NCI-H1092 (cell line): ENCODE data around the gene WWOX.

Source experiments
- DNase-seq: peaks from one replicate; lab custom pipeline; 2025; lab: John Stamatoyannopoulos, UW

The WWOX gene

DNA sequence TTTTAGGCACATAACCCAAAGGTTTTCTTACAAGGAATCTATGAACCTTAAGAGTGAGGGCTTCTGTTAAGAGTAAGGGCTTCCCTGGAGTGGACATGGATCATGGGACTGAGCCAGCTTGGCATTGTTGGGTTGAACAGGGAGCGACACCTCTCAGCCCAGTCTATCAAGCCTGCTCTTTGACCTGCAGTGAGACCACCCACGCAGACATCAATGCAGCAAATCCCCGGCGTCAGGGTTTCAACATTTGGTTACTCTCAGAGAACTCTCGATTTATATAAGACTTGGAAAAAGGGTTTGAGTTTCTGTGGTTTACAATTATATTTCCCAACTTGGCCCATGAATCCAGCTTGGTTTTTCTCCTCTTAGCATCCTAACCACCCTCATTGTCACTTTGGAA lies 299.9 kb downstream of the WWOX start:
- DNase-seq: no peak

DNA sequence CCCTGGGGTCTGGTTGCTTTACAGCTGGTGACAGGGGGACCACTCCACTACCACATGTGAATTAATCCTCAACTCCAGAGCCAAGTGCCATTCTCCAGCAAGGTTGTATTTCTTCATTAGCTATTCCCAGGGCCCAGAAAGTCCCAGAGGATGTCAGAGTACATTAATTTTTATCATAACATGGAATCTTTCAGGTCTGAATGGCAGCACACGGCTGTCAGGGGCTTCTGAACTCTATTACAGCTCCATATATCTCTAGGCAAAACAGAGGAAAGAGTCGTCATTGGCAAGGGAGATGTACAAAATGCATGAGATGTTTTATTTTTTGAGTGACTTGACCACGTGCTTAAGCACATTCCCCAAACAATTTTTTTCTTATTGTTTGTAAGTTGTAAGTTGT lies 303.4 kb downstream of the WWOX start:
- no peak for DNase-seq

DNA sequence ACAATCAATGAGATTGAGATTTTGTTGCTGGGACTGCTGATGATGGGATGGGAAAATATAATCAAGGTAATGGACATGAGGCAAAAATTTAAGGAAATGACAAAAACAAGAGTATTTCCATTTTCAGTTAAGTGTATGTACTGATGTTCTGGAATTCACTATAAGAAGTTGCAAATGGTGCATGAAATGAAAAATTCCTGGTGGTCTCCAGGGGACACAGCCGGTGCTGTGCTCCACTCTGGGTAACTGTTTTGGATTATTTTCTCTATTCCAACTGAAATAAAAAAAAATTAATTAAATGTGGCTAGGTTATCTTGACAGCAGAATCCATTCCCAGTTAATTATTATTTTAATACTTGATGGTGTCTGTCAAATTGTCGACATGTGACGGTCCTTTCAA lies 305.6 kb downstream of the WWOX start:
- no peak for DNase-seq

DNA sequence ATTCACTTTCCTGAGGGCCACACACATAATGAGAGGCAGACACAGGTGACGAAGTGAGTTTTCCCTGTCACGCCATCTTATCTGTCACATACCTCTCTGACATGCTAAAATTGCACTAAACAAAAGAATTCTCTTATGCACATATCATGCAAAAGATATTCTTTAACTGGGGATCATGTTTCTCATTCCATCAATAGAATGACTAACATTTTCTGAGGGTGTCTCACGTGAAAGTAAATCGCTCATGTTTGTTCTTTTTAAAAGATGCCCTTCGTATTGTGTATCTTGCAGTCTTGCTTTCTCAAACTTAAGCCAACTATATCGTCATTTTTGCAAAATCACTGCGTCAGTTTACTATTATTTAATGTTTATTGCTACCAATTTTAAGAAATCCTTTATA lies 306.4 kb downstream of the WWOX start:
- DNase-seq: no peak

DNA sequence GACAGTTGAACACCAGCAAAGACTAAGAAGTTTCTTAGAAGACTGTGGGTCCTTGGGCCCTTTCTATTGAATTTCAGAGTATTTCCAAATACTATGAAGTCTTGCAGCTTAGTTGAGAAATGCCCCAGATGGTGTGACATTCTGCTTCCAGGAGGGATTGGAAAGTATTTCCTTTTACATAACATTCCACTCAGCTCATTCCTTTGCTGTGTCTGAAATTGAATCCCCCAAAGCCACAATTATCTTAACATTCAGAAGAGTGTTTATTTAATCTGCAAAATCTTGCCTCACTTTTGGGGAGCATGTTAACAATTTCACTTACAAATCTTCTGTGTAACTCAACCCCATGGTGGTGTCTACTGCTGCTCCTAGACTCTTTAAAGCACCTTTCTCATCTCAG lies 307.7 kb downstream of the WWOX start:
- DNase-seq: no peak

DNA sequence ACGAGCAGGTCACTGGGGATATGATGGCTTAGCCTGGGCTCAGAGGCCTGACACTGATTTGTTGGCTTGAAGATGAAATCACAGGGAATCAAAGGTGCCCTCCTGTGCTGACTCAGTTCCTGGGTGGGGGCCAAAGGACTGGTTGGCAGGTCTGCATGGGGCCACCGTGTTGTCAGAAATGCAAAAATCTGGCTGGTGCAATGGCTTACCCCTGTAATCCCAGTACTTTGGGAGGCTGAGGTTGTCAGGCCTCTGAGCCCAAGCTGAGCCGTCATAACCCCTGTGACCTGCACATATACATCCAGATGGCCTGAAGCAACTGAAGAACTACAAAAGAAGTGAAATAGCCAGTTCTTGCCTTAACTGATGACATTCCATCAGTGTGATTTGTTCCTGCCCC lies 314.2 kb downstream of the WWOX start:
- DNase-seq: no peak

DNA sequence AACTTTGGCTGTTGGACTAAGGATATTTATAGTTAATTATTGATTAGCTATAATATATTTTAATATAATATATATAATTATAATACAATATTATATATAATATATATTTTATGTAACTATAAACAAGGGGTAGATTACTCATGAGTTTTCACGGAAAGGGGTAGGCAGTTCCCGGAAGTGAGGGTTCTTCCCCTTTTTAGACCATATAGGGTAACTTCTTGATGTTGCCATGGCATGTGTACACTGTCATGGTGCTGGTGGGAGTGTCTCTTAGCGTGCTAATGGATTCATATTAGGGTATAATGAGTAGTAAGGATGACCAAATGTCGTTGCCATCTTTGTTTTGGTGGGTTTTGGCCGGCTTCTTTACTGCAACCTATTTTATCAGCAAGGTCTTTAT lies 315.6 kb downstream of the WWOX start:
- no peak for DNase-seq

DNA sequence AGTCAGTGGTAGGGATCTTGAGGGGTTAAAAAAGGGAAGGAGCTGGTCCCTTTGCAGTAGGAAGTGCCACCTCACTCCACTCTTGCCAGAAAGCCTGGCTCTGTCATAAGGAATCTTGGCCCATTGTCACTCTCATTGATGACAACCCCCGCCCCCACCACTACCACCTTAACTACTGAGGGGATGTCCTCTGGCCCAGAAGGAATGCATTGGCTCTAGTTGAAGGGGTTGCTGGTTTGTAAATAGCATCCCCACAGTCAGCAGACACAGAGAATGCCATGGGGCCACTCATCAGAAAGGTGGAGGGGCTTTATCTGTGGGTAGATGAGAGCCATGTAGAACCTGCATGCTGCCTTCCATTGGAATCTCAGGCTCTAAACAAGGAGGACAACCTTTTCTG lies 316.2 kb downstream of the WWOX start:
- no peak for DNase-seq

DNA sequence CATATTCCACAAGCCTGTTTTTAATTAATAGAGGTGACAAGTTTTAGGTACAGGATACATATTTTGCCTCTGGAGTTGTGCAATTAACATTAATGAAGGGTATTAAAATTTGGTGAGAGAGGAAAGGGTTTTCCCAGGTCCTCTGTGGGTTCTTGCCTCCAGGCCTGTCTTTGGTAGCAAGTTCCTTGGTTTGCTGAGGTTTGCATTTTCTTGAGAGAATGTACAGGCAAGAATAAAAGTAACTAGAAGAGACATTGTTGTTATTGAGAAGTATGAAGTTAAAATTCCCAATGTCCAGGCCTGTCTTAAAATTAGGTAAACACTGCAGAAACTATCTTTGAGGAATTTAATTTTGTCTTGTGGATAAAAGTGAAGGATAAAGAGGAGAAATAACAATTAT lies 316.9 kb downstream of the WWOX start:
- no peak for DNase-seq

DNA sequence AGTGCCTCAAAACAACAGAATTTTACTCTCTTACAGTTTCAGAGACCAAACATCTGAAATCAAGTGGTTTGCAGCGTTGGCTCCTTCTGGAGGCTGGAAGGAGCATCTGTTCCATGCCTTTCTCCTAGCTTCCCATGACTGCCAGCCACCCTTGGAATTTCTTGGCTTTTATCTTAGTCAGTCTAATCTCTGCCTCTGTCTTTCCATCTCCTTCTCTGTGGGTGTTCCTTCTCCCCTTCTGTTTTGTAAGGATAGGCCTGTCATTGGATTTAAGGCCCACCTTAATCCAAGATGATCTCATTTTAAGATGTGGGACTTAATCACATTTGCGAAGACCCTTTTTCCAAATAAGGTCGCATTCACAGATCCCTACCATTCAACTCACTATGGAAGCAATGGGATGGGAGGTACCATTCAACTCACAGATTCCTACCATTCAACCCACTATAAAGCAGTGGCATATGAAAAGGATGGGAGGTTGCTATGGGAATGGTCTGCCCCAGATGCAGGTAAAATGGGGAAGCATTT lies 321.8 kb downstream of the WWOX start:
- no peak for DNase-seq

DNA sequence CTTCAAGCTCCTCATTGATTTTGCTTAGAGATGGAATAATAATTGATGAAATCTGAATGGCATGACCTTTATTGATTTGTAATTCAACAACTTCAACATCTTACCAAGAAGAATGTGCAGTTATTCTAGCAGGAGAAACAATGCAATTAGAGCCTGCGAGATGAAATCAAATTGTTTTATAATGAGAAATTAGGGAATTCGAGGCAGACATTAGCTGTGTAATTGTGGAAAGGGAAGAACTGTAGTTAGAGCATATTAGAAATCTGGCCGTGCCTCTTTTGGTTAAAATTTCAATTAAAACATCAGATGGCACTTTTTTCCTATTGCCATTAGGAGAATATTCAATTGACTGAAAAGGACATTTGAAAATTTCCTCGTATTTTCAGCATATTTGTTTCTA lies 325.8 kb downstream of the WWOX start:
- no peak for DNase-seq

DNA sequence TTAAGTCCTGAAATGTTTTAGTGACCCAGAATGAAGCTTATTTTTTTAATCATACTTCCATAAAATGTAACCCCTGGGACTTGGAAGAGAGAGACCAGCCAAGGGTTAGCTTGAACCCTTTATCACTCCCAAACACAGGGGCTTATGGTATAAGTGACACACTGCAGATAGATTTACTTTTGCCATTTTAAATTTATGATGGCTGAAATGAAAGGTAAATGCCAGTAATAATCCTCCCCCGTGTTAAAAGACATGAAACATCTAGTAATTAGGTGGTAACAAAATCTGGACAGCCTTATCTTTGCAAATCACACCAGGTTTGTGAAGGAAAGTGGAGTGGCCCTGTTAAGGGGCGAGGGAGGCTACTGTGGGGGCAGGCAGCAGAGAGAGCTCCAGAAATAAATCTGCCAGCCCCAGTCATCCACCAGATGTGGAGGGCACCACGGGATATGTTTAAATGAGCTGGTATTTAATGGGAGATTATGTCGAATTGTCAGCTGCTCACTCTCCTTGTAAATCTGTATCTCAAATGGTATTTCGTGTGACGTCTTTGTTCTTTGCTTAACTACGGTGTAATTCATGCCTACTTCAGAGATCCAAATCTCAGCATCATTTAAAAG lies 326.5 kb downstream of the WWOX start:
- DNase-seq: no peak

DNA sequence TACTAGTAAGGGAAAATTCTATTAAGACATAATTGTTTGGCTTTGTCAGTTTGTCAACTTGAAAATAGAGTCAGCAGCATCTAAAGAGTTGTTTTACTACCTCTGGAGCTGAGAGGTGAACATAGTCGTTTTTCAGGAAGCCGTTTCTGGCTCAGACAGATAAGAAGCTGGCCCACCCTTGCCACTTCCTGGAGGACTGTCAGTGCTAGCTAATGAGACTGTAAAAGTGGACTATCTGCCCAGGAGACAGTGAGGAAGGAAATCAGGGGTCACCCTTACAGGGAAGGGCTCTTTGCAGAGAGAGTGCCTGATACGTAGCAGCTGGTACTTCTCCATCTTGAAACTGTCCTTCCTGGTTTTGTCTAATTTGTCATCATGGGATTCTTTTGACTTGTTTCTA lies 328.7 kb downstream of the WWOX start:
- no peak for DNase-seq

DNA sequence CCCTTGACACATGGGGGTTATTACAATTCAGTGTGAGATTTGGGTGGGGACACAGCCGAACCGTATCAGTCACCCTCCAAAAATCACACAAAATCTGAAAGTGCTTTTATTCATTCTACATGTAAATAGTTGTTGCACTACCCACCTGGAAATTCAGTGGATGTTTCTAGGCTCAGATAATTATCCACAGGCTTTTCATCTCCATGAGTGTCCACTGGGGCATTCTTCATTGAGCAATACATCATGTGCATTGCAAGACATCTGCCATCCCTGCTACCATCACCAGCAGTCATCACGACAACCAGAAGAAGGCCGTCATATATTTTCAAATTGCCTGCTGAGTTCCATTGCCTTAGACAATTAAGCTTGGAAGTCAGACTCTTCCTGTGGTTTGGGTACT lies 330.8 kb downstream of the WWOX start:
- no peak for DNase-seq

DNA sequence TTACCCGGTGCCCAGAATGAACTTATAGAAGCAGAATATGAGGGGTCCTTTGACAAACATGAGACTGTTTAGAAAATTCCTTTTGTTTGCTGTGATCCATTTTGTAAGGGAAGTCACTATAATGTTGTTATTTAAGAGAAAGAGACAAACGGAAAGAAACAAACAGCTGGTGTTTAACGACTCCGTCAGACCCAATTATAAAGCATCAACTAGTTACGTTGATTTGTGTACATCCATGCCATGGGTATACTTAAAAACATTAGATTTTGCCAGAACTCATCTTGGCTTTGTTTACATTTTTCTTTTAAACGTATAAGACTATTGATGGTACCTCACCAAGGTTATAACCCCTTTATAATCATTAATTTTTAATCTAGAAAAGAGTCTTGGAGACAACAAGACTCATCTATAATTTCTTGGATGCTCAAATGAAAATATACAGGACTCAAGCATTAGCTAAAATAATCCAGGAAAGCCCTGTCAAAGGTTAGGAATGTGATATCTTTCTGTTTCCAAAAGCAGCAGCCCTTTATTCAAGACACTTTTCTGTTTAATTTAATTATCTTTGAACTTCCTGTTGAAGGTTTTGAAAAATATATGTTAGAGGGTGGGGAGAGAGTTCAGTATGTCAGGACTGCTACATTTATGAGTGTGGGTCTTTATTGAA lies 331.7 kb downstream of the WWOX start:
- no peak for DNase-seq

DNA sequence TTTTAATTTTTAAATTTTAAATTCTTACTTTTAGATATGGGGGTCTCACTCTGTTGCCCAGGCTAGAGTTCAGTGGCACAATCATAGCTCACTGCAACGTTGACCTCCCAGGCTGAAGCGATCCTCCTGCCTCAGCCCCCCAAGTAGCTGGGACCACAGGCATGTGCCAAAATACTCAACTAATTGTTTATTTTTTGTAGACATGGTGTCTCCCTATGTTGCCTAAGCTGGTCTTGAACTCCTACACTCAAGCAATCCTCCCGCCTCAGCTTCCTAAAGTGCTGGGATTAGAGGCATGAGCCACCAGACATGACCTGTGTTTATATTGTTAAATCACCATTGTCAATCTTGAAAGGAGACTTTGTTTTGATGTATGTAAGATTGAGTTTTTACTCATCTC lies 332.2 kb downstream of the WWOX start:
- no peak for DNase-seq

DNA sequence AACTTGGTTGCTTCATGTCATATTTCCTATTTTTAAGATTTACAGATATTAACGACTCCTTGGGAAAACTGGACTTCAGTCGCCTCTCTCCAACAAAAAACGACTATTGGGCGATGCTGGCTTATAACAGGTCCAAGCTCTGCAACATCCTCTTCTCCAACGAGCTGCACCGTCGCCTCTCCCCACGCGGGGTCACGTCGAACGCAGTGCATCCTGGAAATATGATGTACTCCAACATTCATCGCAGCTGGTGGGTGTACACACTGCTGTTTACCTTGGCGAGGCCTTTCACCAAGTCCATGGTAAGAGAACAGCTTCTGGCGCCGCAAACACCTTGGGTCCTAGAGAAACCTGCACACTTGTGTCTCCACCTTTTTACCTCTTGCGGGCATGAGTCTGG lies 333.0 kb downstream of the WWOX start:
- no peak for DNase-seq

DNA sequence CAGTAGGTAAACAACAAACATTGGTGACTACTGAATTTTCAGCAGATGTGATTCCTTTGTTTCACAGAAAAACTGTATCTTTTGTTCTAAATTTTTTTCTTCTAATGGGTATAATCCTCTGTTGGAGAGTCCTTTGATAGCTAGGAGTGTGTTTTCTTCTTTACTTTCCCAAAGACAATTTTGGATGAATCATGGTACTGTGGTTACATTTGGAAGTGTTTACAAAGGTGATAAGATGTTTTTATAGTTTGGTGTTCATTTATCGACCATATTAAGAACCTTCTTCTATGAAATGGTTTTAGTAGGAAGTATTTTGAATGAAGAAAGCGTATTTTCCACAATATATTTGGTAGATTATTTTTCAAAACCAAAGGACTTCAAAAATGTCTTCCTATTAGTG lies 333.7 kb downstream of the WWOX start:
- DNase-seq: no peak

DNA sequence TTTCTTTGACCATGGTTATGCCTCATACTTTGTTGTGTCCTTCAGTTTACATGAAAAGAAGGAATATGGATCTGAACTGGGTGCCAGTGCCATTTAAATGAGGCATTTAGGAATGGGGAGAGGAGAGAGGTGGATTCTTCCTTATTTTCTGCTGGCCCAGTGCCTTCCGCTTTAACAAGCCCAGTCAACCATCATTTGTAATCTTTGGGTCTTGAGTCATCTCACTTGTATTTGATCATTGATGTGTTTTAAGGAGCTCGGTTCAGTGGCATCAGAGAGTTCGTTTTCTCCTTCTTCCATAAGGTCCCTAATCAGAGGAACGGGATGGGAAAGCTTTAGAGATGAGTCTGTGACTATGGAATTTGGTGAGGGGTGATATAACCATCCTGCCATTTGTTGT lies 334.9 kb downstream of the WWOX start:
- no peak for DNase-seq

DNA sequence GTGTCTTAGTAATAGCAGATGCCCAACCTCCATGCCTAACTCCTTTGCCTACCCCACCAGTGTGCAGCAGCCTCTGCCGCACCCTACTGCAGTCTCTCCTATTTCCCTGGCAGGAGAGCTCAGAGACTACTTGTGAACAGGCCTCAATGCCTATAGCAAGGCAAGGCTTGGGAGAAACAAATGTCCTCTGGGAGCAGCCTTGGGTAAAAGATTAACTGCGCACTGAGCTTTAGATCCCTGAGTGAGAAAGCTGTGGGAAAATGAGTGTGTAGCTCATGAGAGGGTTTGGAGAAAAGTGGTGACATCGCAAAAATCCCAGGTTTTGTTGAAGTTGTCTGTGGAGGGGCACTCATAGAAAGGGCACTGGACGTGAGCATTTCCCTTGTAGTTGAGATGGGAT lies 335.8 kb downstream of the WWOX start:
- DNase-seq: no peak

DNA sequence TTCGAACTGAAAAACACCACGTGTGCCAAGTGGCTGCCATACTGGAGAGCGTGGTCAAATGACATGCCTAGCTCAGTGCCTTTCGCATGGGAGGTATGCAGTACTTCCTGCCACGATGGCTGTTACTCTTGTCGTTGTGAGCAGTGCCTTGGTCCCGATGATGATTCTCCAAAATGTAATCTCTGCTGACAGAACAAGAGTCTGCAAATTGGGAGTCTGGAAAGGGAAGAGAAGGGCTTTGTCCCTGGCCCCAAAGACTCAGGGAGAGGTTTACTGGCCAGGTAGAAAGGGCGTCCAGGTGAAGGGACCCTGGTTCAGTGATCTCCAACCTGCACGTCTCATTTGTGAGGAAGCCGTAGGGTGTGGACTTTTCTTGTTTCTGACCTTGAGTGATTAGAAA lies 336.6 kb downstream of the WWOX start:
- no peak for DNase-seq

DNA sequence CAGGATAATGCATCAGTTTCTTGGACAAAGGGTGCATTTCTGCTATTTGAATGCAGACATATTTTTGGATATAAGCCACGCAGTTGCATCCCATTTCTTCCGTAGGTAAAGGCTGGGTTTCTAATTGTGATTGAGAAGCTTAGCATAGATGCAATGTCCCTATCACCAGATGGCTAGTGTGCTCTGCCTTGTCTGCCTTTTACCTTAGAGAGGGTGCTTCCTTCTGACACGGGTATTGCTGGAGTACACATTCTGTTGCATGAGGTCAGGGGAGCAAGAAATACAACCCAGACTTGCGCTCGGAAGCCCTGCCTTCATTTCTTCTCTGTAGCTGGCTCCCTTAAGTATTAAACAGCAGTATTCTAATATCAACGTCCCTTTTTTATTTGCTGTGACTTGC lies 337.4 kb downstream of the WWOX start:
- DNase-seq: no peak

DNA sequence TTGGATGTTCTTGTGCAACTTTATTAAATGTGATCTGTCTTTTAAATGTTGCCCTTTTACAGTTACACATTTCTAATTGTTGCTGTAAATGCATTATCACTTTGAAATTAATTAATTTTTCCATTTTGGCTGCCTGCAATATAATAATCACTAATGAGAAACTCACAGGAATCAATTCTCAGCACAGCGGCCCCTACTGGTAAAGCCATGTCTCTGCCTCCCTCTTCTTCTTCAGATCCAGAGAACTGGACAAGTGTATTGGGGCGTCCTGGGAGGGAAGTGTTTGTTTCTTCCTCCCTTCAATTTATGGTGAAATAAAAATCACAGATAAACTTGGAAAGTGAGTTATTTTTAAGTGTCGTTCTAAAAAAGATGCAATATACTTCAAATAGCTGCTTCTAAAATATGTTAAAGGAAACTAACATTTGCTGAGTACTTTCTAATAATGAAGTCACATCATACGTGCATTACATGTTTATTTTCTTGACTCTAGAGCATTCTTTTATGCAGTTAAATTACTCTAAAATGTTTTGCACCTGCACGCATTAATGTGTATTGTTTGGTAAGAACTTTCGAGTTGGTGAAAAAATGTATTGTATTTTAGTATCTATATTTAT lies 338.0 kb downstream of the WWOX start:
- DNase-seq: no peak

DNA sequence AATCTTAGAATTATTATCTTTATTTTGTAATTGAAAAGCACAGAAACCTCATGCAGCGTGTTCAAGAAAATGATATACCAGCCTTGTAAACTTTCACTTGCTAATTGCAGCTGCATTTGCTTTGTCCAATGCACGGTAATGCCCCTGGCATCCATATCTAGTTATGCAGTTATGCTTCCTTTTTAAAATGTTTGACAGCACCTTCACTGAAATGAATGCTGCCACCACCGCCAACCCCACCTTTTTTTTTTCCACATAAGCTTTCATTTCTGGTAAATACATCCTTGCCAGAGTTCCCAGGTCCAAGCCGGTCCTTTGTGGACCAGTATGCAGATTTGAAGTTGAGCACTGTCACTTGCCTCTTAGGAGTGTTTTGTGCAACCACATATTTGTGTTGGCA lies 338.8 kb downstream of the WWOX start:
- no peak for DNase-seq
